Cortex of kidney (tissue), 1 donor: ENCODE results near the gene RNASEH2A.

Experiments
- DNase-seq: peaks from one replicate; lab custom pipeline; 2025; lab: John Stamatoyannopoulos, UW

Gene RNASEH2A

DNA sequence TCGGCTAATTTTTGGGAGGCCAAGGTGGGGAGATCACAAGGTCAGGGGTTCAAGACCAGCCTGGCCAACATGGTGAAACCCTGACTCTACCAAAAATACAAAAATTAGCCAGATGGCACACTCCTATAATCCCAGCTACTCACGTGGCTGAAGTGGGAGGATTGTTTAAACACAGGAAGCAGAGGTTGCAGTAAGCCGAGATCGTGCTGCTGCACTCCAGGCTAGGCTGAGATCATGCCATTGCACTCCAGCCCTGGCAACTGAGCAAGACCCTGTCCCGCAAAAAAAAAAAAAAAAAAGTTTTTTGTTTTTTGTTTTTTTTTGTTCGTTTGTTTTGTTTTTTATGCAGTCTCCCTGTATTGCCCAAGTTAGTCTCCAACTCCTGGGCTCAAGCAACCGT, 53.2 kb downstream of the RNASEH2A start:
- no peak for DNase-seq
